Measurements from ENCODE around the gene MIPEP. TPM values are rescaled to one million over a fixed set of nuclear protein-coding genes. Genes with fewer than 3 reads are reported as not detected.

MIPEP gene
- total RNA-seq, 1 donor from 2014 or later, result 15.7 TPM

DNA sequence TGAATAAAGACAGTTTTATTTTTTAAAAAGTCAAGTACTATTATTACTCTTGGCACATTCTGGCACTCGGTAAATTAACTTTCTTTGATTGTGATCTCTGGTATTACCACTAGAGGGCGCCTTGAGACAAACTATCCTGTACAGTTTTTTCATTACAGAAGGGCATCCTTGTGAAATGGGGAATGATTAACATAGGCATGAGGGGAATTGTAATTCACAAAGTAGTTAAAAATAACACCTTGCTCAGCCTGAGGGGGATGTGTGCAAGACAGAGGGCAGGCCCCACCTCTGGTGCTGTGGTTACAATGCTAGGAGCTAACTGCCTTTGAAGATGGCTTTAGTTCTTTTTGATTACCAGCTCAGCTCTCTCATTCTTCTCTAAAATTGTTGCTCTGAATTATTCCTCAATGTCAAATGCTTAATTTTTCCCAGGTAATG is 32.3 kb upstream of the MIPEP start:
- no peak overlapping the region for H3K4me3 Mint-ChIP-seq (ENCODE audit: low read depth)
- no peaks in the 10 kb centered on the region for H3K36me3 Mint-ChIP-seq (ENCODE audit: insufficient read depth)
- no peak overlapping the region for H3K27ac Mint-ChIP-seq
- TF ChIP-seq, protein P1, sequence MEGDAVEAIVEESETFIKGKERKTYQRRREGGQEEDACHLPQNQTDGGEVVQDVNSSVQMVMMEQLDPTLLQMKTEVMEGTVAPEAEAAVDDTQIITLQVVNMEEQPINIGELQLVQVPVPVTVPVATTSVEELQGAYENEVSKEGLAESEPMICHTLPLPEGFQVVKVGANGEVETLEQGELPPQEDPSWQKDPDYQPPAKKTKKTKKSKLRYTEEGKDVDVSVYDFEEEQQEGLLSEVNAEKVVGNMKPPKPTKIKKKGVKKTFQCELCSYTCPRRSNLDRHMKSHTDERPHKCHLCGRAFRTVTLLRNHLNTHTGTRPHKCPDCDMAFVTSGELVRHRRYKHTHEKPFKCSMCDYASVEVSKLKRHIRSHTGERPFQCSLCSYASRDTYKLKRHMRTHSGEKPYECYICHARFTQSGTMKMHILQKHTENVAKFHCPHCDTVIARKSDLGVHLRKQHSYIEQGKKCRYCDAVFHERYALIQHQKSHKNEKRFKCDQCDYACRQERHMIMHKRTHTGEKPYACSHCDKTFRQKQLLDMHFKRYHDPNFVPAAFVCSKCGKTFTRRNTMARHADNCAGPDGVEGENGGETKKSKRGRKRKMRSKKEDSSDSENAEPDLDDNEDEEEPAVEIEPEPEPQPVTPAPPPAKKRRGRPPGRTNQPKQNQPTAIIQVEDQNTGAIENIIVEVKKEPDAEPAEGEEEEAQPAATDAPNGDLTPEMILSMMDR (IDR thresholded peaks at IDR 0.05; ENCODE audit: unreplicated experiment), result peak; percentile 85
- peaks cover 17% of the 10 kb centered on the region for H3K27me3 Mint-ChIP-seq
- no peak for DNase-seq (ENCODE audit: low spot score, unreplicated experiment)
- H3K9me3 Mint-ChIP-seq (ENCODE audit: low read depth), result peaks cover 12% of the 10 kb centered on the region
- peaks cover 2% of the 10 kb centered on the region for H3K4me1 Mint-ChIP-seq (ENCODE audit: low read depth)

DNA sequence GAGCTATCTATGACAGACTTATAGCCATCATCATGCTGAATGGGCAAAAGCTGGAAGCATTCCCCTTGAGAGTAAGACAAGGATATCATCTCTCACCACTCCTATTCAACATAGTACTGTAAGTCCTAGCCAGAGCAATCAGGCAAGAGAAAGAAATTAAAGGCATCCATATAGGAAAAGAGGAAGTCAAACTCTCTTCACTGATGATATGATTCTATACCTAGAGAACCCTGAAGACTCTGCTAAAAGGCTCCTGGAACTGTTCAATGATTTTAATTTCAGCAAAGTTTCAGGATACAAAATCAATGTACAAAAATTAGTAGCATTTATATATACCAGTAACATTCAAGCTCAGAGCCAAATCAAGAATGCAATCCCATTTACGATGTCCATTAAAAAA is 29.8 kb upstream of the MIPEP start:
- no peak for DNase-seq (ENCODE audit: low spot score, unreplicated experiment)
- Mint-ChIP-seq H3K9me3 (ENCODE audit: low read depth) (peaks cover 12% of the 10 kb centered on the region), H3K36me3 (ENCODE audit: insufficient read depth) (no peaks in the 10 kb centered on the region), H3K4me1 (ENCODE audit: low read depth) (no peaks in the 10 kb centered on the region), H3K4me3 (ENCODE audit: low read depth) (no peak overlapping the region), H3K27ac (no peak overlapping the region), H3K27me3 (peaks cover 17% of the 10 kb centered on the region)
- TF ChIP-seq, protein P1 (IDR thresholded peaks at IDR 0.05; ENCODE audit: unreplicated experiment), result no peak

DNA sequence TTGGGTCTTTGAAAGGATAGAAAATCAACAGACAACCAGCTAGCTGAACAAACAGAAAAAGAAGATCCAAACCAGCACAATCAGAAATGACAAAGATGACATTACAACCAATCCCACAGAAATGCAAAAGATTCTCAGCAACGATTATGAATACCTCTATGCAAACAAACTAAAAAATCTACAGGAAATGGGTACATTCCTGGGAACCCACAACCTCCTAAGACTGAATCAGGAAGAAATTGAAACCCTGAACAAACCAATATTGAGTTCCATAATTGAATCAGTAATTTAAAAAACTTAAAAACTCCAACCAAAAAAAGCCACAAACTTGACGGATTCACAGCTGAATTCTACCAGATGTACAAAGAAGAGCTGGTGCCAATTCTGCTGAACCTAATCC is 29.0 kb upstream of the MIPEP start:
- no peaks in the 10 kb centered on the region for H3K4me1 Mint-ChIP-seq (ENCODE audit: low read depth)
- no peak overlapping the region for H3K27ac Mint-ChIP-seq
- no peaks in the 10 kb centered on the region for H3K36me3 Mint-ChIP-seq (ENCODE audit: insufficient read depth)
- peaks cover 17% of the 10 kb centered on the region for H3K27me3 Mint-ChIP-seq
- DNase-seq (ENCODE audit: low spot score, unreplicated experiment), result no peak
- TF ChIP-seq, protein P1 (IDR thresholded peaks at IDR 0.05; ENCODE audit: unreplicated experiment), result no peak
- no peak overlapping the region for H3K4me3 Mint-ChIP-seq (ENCODE audit: low read depth)
- H3K9me3 Mint-ChIP-seq (ENCODE audit: low read depth), result peaks cover 12% of the 10 kb centered on the region

DNA sequence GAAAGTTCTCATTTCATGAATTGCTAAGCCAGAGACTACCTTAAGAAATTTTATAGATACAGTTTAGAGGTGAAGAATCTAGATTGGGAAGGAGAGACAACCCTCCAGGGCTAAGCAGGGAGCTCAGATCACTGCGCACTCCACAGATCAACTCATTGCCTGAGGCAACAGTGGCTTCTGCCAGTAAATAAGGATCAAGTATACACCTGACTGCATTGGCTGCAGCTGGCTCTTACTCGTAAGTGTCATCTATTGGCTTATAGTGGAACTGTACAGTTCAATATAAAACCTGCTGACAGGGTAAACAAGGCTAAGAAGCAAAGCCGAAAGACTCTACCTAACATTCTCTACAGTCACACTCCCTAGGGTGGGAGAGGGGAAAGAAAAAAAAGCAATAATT is 26.1 kb upstream of the MIPEP start:
- Mint-ChIP-seq H3K4me1 (ENCODE audit: low read depth) (no peaks in the 10 kb centered on the region), H3K36me3 (ENCODE audit: insufficient read depth) (no peaks in the 10 kb centered on the region), H3K9me3 (ENCODE audit: low read depth) (peaks cover 12% of the 10 kb centered on the region), H3K27ac (no peak overlapping the region), H3K4me3 (ENCODE audit: low read depth) (no peak overlapping the region), H3K27me3 (peaks cover 21% of the 10 kb centered on the region)
- TF ChIP-seq, protein P1 (IDR thresholded peaks at IDR 0.05; ENCODE audit: unreplicated experiment), result no peak
- DNase-seq (ENCODE audit: low spot score, unreplicated experiment), result no peak

DNA sequence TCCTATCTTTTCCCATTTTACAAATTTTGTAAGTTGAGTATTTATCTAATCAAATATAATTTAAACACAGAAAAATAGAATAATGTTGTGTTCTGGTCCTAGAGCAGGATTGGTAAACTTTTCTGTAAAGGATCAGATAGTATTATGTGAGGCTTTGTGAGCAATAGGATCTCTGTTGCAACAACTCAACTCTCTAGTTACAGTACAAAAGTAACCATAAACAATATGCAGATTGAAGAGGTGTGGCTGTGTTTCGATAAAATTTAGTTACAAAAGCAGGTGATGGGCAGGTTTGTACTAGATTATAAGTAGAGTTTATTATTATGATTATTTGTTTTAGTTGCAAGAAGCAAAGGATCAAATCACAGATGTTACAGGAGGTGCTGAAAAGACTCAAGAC is 23.3 kb upstream of the MIPEP start:
- Mint-ChIP-seq H3K4me3 (ENCODE audit: low read depth) (no peak overlapping the region), H3K4me1 (ENCODE audit: low read depth) (peaks cover 5% of the 10 kb centered on the region), H3K36me3 (ENCODE audit: insufficient read depth) (no peaks in the 10 kb centered on the region), H3K27ac (no peak overlapping the region), H3K9me3 (ENCODE audit: low read depth) (peaks cover 5% of the 10 kb centered on the region), H3K27me3 (peaks cover 4% of the 10 kb centered on the region)
- DNase-seq (ENCODE audit: low spot score, unreplicated experiment), result no peak
- TF ChIP-seq, protein P1 (IDR thresholded peaks at IDR 0.05; ENCODE audit: unreplicated experiment), result no peak

Measured in progenitor cell of endocrine pancreas (in vitro differentiated cells).